GM18873 (cell line): ENCODE data around the gene SCN11A.
"Not testable (repeated sequence)": the region's sequence is repeated elsewhere in the genome, so short reads cannot be mapped to it uniquely, and the experiment has no call there.

ENCODE experiments used
- ATAC-seq: cut with Tn5 transposase; IDR thresholded peaks from one replicate; pipeline ENCODE4 v1.9.1; 2021; ENCODE audit warnings: mild to moderate bottlenecking, moderate library complexity, moderate number of reproducible peaks; ENCODE audit not compliant: unreplicated experiment, low FRiP score

Gene SCN11A

GRCh38 chr3:39067286-39067685 is 15.5 kb upstream of the SCN11A start:
- no peak for ATAC-seq

DNA sequence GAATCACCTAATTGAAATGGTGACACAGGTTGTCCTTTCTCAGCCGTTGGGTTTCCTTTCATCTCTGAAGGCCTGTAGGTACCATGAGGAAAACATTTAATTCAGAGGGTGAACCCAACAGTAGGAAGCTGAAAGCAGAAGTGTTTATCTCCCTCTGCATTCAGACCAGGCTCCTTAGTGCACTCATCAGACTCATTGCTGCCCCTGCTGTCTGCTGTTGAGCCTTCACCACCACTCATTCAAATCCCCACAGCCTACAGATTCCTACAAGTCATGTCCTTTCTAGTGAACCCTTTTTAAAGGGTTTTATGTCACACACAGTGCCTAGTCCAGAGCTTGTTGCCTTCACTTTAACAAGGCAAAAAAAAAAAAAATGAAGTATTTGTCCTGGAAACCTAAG is 13.5 kb upstream of the SCN11A start:
- ATAC-seq = no peak

- no peak for ATAC-seq
Observed at GRCh38 chr3:39064646-39065045, 12.9 kb upstream of the SCN11A start.

- no peak for ATAC-seq
Observed at GRCh38 chr3:39063143-39063542, 11.4 kb upstream of the SCN11A start.

- ATAC-seq = no peak
Observed at GRCh38 chr3:39062180-39062579, 10.4 kb upstream of the SCN11A start.

DNA sequence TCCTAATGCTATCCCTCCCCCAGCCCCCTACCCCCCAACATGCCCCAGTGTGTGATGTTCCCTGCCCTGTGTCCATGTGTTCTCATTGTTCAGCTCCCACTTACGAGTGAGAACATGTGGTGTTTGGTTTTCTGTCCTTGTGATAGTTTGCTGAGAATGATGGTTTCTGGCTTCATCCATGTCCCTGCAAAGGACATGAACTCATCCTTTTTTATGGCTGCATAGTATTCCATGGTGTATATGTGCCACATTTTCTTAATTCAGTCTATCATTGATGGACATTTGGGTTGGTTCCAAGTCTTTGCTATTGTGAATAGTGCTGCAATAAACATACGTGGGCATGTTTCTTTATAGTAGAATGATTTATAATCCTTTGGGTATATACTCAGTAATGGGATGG is 9.5 kb upstream of the SCN11A start:
- not testable (repeated sequence) for ATAC-seq

DNA sequence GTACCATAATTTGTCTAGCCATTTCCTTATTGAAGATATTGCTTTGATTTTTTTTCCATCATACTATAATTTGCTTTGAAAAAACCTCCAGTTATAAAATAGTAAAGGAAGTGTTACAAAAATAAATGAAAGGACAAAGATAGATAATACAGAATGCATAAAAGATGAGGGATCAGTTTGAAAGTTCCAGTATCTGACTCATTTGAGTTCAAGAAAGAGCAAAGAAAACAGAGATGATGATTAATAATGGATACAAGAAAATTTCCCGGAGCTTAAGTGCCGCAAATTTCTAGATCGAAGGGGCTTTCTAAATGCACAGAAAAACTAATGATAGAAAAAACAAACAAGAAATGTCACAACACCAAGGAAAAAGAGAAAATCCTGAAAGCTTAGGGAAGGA is 4.4 kb upstream of the SCN11A start:
- no peak for ATAC-seq

DNA sequence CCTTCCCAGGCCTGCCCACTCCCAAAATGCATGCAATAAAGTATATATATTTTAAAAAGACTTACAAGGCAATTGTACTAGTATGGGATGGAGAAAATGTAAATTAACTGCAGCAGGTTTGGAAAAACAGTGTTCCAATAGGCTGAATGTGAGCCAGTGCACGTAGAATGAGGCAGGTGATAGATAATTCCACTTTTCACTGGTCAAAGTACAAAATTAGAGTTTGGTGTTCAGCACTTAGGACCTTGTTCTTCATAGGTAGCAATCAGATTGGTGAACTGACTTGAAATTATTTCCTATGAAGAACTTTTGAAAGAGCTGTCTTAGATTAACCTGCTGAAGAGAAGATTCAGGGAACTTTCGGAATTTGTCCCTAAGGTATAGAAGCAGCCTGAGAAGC is 2.0 kb upstream of the SCN11A start:
- no peak for ATAC-seq

GRCh38 chr3:39052583-39052982 is 839 bp upstream of the SCN11A start:
- no peak for ATAC-seq

- no peak for ATAC-seq
Observed at GRCh38 chr3:39050029-39050428, 1.7 kb downstream of the SCN11A start.

DNA sequence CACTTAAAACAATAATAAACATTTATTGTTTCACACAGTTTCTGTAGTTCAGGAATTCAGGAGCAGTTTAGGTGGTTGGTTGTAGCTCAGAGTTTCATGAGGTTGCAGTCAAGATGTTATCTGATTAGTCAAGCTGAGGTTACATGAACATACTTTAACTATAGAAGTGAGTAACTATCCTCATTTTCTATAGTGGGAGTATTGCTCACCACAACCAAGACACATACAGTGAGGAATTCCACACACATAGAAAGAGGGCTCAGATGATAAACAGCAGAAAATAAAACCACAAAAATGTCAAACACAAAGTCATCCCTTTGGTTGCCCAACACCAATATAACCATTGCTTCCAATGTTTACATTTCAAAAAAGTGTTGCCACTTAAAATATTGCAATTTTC is 13.6 kb downstream of the SCN11A start:
- no peak for ATAC-seq

- no peak for ATAC-seq
Observed at GRCh38 chr3:39029556-39029955, 22.2 kb downstream of the SCN11A start.

DNA sequence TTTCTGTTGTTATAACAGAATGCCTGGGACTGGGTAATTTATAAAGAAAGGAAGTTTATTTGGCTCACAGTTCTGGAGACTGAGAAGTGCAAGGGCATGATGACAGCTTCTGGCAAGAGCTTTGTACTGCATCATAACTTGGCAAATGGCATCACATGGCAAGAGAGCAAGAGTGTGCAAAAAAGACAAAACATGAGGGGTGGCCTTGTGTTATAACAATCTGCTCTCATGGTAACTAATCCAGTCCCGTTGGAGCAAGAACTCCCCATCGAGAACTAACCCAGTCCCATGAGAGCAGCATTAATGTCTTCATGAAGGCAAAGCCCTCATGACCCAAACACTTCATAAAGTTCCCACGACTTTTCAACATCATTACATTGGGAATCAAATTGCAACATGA is 23.2 kb downstream of the SCN11A start:
- ATAC-seq = no peak

- no peak for ATAC-seq
Observed at GRCh38 chr3:39025222-39025970, 26.3 kb downstream of the SCN11A start.

DNA sequence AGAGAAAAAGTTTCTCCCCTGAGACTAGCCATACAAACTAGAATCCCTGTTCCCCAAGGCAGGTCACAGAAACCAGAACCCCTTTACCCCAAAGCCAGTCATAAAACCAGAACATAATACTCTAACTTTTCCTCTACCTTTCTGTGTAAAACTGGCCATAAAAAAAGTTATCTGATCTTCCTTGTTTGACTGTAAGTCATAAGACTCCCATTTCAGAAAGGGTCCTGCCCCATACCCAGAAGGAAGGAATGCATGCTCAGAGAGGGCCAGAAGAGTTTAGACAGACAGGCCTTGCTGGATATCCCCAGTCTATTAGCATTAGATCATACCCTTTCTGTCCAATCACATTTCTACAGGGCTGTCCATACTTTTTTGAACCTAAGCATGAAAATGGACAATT is 27.2 kb downstream of the SCN11A start:
- no peak for ATAC-seq

DNA sequence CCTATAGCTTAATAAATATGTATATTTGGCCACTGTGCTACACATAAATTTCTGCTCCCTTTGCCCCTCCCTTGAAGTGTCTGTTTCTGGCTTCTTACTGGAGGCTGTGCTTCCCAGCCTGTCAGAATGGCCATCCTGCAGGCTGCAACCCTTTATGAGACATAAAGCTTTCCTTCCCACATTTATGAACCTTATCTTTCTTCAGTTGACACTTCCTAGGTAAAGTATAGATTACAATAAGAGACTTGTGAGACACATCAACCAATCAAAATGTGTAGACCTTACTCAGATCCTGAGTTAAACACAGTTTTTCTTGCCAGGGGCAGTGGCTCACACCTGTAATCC is 29.5 kb downstream of the SCN11A start:
- ATAC-seq = no peak

DNA sequence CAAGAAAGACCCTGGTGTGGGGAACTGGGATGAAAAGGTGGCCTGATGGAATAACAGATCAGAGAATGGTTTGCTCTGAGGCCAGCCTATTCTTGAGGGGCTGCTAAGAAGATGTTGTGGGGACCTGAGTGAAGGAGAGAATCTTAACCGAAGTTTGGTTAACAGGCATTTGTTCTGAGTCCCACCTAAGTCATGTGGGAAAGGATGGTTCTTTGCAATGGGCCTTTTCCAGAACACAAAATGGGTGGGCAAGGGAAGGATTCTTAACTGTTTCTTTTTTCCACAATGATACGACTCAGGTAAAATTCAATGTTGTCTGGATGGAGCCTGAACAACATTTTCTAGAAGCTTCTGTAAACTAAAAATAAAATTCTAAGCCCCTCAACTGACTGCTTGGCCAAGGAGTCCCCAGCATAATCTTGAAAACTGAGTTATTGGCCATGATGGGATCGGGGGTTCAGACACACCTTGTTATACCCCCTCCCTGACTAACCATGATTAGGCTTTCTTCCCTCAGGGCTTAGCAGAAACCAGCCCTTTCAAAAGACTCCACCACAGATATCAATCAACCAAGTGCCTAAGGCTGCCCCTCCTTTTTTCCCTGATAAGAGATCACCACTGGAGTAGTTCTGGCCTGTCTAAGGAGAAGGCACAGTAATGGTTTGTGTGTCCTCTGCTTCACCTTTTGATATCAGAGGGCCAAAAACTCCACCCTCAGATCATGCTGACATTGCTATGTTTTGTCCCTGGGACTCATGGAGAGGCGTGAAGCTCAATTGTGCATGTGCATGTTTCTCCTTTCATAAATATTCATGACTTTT is 30.1 kb downstream of the SCN11A start:
- ATAC-seq = no peak

GRCh38 chr3:39021029-39021428 is 30.7 kb downstream of the SCN11A start:
- no peak for ATAC-seq

GRCh38 chr3:39019299-39019698 is 32.4 kb downstream of the SCN11A start:
- no peak for ATAC-seq

- ATAC-seq = no peak
Observed at GRCh38 chr3:39015418-39015817, 36.3 kb downstream of the SCN11A start.

DNA sequence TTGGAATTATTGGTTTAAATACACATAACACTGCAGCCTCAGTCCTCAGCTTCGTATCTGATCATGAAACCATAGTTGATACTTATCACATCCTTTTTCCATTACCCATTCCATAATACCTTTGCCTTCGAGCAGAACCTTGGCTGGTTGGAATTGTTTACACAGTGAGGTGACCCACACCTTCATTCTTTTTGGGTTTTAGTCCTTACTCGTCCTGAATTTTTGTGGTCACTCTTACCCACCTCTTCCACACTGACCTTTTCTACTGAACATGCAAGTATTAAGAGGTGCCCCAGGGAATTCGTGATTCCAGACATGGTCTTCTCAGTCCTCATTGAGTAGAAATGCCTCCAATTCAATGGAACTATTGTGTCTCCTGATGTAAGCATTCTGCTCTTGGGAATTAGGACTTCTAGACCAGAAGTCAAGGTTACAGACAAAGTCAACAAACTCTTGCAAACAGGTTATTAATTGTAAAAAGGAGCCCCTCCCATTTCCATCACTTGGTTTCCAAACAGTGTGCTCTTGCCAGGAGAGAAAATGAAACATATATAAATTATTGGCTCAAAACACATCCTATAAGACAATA is 37.7 kb downstream of the SCN11A start:
- no peak for ATAC-seq

DNA sequence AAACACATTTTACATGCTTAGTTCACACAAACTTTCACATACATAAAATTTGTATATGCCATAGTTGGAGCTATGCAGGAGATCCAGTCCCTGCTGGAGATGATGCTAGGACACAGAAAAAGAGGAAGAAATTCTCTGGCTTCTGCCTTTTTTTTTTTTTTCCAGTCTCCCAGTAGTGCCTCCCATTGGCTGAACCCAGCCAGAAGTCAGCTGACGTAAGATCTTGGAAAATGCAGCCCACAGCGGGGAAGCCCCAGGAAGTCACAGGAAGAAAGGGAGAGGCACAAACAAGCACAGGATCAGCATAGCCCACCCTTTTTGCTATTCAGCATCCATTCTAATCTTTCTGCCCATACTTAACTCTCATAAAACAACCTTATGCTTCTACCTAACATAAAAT is 38.5 kb downstream of the SCN11A start:
- no peak for ATAC-seq
